GM23338 (cell line): ENCODE results near the gene DNAAF2. TPM values are rescaled to one million over a fixed set of nuclear protein-coding genes. Genes with fewer than 3 reads are reported as not detected.

Source experiments
- polyA plus RNA-seq: library from polyadenylated mRNA; unstranded; fragments of >200 nt; fragmentation: Nextera tagmentation; extraction: Ambion mirVana; gene quantifications from 2 replicates; pipeline ENCODE4 v1.2.1, GENCODE V29; 2016
- small RNA-seq: library from RNA; depleted of rRNA; stranded (forward); fragments of <200 nt; gene quantifications from one replicate; pipeline ENCODE3, GENCODE V24; 2014; ENCODE audit warnings: low replicate concordance
- total RNA-seq: library from RNA; depleted of rRNA; stranded (reverse); fragments of >200 nt; shearing (Covaris generic); gene quantifications from 2 replicates; pipeline ENCODE4 v1.2.3, GENCODE V29; 2014; rRNA removed

Gene DNAAF2
- total and polyA plus RNA-seq, 2 experiments from 2014 or later, result 40.4 to 62.6 TPM

Small RNA genes within 50 kb of the gene (small RNA-seq; reads per million reads assigned to genes)
- gene AL139099.3 (not detected), gene AL139099.4 (not detected), gene RF00019 (not detected), gene RNU6ATAC30P (not detected)

Other genes with a start within 250 kb of the DNAAF2 start
- gene RPS29, start 48.9 kb downstream of the DNAAF2 start, total RNA-seq, result 2,294 and 3,734 TPM in 2 replicates
- 2,556 and 2,560 TPM in 2 replicates for gene RPS29, start 48.9 kb downstream of the DNAAF2 start, polyA plus RNA-seq
- gene LRR1, start 36.3 kb downstream of the DNAAF2 start, total RNA-seq, result 27.8 and 31.8 TPM in 2 replicates
- 37.7 and 41.9 TPM in 2 replicates for gene LRR1, start 36.3 kb downstream of the DNAAF2 start, polyA plus RNA-seq
- gene RPL36AL, start 14.6 kb downstream of the DNAAF2 start, total RNA-seq, result 122 and 204 TPM in 2 replicates
- gene RPL36AL, start 14.6 kb downstream of the DNAAF2 start, polyA plus RNA-seq, result 690 and 723 TPM in 2 replicates
- gene MGAT2, start 14.4 kb downstream of the DNAAF2 start, total RNA-seq, result 25.7 and 31.6 TPM in 2 replicates
- gene MGAT2, start 14.4 kb downstream of the DNAAF2 start, polyA plus RNA-seq, result 10.1 and 10.3 TPM in 2 replicates
- 53.3 and 76.5 TPM in 2 replicates for gene POLE2, start 53.0 kb upstream of the DNAAF2 start, total RNA-seq
- gene POLE2, start 53.0 kb upstream of the DNAAF2 start, polyA plus RNA-seq, result 37.9 and 41.9 TPM in 2 replicates
- gene KLHDC1, start 57.9 kb upstream of the DNAAF2 start, total RNA-seq, result 4.0 TPM in 1 of 2 replicates, not detected in the other
- not detected in 2 replicates for gene KLHDC1, start 57.9 kb upstream of the DNAAF2 start, polyA plus RNA-seq
- 61.9 and 67.1 TPM in 2 replicates for gene KLHDC2, start 132.9 kb upstream of the DNAAF2 start, total RNA-seq
- 34.1 and 38.5 TPM in 2 replicates for gene KLHDC2, start 132.9 kb upstream of the DNAAF2 start, polyA plus RNA-seq
- 54.7 and 58.4 TPM in 2 replicates for gene NEMF, start 217.5 kb upstream of the DNAAF2 start, total RNA-seq
- gene NEMF, start 217.5 kb upstream of the DNAAF2 start, polyA plus RNA-seq, result 73.8 and 88.1 TPM in 2 replicates